ENCODE data around the gene CYP46A1.
"Not testable (repeated sequence)": the region's sequence is repeated elsewhere in the genome, so short reads cannot be mapped to it uniquely, and the experiment has no call there.

Gene CYP46A1

DNA sequence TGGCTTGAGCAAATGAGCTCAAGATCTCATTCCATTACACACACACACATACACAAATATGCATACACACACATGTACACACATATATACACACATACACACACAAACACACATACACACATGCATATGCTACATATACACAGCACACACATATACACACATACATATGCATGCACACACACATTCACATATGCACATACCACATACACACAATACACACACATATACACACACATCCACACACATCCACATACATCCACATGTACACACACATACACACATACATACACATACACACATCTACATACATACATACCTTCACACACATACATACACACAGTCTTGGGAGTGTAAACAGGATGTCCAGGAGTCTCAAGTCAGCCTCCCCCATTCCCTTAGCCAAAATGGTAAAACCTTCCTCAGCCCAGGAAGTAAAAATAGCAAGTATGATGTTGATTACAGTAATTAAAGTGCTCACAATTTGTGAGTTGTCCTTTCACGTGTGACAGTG, 26.4 kb upstream of the CYP46A1 start:
- DNase-seq (ENCODE audit: low read depth) = no peak

DNA sequence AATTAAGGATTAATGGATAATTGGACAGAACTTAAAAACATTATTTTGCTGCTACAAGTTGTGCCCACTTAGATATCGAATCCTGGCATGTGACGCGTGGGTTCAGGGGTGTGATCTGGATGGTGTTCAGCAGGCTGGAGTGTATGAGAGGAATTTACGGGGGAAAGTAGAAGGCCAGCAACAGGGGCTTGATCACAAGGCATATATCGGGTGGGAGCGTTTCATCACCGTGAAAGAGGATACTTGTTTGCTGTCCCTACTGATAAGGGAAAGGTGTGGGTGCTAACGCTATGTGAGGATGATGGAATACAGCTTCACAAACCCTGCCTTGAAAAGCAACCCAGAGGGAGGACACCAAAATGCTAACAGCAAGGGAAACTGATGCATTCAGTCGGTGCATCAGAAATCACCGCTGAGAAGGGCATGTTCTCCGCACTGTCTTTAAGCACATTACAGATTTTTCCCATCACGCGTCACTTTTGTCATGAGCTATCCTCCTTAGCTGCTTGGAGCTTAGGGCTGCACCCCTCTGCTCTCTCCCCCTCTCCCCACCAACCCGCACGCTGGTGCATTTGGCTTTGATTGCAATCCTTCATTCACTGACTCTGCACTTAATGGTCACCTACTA, 25.8 kb upstream of the CYP46A1 start:
- DNase-seq (ENCODE audit: low read depth) = no peak

DNA sequence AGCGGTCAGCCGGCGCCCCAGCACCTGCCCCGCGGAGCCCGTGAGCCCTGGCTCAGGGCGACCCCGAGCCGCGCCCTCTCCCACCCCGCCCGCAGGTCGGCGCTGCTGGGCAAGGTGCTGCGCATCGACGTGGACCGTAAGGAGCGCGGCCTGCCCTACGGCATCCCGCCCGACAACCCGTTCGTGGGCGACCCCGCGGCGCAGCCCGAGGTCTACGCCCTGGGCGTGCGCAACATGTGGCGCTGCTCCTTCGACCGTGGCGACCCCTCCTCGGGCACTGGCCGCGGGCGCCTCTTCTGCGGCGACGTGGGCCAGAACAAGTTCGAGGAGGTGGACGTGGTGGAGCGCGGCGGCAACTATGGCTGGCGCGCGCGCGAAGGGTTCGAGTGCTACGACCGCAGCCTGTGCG, 24.8 kb upstream of the CYP46A1 start:
- DNase-seq (ENCODE audit: low read depth) = no peak

DNA sequence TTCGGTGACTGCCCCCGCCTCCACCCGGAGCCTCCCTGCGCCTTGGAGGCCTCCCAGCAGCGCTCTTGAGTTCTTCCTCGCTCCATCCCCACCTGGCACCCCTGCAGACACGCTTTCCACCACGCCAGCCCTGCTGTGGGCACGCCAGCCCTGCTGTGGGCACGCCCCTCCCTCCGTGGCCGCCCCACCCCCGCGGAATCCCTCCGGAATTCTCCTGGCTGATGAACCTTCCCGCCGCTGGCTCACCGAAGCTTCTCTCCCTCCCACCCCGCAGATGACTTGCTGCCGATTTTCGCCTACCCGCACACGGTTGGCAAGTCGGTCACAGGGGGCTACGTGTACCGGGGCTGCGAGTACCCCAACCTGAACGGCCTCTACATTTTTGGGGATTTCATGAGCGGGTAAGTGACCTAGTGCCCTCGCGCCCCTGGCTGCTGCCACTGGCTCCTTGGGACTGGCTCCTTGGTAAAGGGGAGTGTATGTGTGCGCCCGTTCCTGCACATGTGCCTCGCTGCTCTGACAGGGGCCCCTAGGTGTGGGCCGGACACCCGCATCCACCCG, 24.0 kb upstream of the CYP46A1 start:
- DNase-seq (ENCODE audit: low read depth) = no peak

DNA sequence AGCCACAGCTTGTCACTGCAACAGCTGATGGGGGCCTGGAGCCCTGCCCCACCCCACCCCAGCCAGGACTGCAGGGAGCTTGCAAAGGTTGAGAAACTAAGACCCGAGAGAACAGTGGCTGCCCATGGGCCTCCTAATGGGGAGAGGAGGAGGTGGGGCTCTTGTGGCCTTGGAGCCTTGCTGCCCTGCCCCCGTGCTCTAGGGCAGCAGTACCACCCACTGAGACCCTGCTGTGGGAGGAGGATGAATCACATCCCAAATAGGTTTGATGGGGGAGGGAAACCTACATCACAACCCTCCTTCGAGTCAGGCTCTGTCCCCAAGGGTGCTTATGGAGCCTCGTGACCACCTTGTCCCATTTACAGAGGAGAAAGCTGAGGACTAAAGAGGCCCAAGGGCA, 23.3 kb upstream of the CYP46A1 start:
- DNase-seq (ENCODE audit: low read depth) = no peak

DNA sequence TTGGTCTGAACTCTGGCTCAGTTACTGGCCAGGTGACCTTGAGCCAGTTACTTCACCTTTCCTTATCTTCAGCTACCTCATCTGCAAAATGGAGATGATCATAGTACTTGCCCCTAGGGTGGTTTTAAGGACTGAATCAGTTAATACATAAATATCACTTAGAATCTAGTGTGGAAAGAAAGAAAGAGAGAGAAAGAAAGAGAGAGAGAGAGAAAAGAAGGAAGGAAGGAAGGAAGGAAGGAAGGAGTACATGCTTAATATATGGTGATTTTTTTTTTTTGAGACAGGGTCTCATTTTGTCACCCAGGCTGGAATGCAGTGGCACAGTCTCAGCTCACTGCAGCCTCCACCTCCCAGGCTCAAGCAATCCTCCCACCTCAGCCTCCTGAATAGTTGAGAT, 22.9 kb upstream of the CYP46A1 start:
- DNase-seq (ENCODE audit: low read depth) = not testable (repeated sequence)

DNA sequence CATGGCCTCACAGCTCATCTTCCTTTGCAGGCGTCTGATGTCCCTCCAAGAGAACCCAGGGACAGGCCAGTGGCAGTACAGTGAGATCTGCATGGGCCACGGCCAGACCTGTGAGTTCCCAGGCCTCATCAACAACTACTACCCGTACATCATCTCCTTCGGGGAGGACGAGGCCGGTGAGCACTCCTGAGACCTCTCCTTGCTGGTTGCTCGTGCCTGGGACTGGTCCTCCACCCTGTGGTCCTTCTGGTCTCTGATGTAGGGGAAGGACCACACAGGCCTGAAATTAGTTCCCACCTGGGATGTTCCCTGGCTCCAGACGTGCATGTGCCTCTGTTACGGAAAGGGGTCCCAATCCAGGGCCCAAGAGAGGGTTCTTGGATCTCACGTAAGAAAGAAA, 21.3 kb upstream of the CYP46A1 start:
- DNase-seq (ENCODE audit: low read depth) = no peak

DNA sequence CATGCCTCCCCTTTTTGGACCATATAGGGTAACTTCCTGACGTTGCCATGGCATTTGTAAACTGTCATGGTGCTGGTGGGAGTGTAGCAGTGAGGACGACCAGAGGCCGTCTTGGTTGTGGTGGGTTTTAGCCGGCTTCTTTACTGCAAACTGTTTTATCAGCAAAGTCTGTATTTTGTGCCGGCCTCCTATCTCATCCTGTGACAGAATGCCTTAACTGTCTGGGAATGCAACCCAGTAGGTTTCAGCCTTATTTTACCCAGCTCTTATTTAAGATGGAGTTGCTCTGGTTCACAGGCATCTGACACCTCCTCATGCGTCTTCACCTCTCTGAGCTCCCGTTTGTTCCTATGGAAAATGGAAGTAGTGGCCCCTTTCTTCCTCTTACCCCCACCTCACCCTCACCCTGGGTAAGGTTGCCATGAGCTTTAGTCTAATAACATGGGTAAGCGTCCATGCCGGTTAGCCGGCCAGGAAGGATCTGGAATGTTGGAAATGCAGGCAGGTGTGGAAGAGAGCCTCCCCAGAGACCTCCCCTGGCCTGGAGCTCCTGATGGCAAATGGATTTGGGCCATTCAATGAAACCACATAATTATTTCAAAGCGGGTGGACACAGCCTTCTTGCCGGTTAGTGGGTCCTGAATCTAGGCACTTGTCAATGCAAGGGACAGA, 20.6 kb upstream of the CYP46A1 start:
- DNase-seq (ENCODE audit: low read depth) = no peak

DNA sequence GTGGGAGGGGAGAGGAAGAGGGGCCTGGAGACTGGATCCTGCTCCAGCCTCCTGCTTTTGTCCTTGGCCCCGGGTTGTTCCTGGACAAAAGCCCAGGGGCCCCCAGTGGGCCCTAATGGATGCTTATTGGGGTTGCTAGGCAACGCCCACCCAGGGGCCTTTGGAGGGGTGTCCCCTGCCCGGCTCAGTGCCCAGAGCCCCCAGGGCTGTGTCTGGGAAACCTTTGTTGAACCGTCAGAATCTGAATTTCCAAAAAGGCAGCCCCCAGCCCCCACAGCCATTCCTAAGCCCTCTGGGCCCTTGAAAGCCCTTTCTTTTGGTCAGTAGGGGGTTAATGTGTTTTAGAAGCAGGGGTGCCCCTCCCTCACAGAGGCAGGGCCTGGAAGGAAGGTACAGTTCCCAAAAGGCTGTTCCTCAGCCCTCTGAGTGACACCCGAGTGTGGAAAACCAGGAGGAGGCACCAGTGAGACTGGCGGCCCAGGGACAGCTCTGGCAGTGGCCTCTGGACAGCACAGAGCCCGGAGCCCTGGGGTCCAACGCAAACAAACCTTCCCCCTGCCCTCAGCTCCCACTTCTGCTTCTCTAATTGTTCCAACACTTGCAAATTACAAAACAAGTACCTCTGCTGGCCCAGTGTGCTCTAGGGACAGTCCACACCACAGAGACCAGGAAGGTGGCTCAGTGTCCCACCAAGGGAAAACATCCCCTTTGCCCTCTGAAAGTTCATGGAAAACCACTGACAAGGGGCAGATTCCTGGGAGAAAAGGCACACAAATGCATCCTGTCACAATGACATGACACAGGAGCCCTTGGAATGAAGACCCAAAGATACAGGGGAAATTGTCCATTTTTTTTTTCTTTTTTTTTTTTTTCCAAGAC, 19.8 kb upstream of the CYP46A1 start:
- no peak for DNase-seq (ENCODE audit: low read depth)

DNA sequence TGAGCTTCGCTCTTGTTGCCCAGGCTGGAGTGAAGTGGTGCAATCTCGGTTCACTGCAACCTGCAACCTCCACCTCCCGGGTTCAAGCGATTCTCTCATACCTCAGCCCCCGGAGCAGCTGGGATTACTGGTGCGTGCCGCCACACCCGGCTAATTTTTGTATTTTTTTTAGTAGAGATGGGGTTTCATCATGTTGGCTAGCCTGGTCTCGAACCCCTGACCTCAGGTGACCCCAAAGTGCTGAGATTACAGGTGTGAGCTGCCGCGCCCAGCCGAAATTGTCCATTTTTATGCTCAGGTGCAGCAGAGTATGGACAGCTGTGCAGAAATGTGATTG, 19.2 kb upstream of the CYP46A1 start:
- DNase-seq (ENCODE audit: low read depth) = no peak

DNA sequence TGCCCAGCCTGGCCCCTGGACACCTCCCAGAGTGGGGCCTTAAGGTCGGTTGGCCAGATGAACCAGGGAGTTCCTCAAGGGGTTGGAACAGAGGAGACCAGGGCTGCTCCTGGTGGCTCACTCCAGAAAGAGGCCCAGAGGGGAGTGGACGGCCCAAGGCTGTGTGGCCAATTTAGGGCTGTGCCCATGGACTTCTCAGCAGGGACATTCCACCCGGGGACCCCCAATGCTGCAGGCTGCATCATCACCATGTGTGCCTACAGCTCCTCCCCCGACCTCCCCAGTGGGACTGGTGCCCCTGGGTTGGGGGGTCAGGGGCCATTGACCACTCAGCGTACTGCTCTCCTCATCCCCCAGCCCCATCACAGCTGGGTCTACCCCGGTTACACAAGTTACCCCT, 17.6 kb upstream of the CYP46A1 start:
- no peak for DNase-seq (ENCODE audit: low read depth)

DNA sequence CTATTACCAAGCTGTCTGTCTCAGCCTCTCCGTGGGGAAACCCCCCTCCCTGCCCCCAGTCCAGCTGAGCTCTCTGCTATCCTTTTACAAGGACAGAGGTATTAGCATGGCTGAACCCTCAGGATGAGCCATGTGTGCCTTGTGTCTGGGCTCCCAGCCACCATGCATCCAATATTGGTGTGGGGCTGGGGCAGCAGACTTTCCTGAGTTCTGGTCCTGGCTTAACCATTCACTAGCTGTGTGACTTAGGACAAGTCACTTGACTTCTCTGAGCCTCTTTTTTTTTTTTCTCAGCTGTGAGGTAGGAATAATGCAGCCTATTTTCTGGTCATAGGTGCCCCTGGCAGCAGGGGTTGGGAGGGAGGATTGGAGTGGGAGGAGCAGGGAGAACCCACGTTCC, 17.1 kb upstream of the CYP46A1 start:
- DNase-seq (ENCODE audit: low read depth) = no peak

DNA sequence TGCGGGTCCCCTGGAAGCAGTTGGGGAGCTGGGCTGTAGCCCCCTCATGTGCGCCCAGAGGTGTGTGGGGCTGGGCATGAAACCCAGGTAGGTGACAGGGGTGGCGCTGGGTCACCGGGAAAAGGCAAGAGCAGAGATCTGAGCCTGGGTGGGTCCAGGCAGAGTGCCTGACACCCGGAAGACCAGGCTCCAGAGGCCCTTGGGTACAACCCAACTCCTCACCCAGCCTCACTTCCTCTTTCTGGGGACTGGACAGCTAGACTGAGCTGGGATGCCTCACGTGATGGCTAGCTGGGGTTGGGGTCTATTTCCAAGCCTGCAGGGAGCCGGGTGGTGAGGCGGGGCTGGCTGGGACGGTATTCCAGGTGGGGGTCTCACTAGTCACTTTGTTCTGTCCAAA, 16.3 kb upstream of the CYP46A1 start:
- no peak for DNase-seq (ENCODE audit: low read depth)

DNA sequence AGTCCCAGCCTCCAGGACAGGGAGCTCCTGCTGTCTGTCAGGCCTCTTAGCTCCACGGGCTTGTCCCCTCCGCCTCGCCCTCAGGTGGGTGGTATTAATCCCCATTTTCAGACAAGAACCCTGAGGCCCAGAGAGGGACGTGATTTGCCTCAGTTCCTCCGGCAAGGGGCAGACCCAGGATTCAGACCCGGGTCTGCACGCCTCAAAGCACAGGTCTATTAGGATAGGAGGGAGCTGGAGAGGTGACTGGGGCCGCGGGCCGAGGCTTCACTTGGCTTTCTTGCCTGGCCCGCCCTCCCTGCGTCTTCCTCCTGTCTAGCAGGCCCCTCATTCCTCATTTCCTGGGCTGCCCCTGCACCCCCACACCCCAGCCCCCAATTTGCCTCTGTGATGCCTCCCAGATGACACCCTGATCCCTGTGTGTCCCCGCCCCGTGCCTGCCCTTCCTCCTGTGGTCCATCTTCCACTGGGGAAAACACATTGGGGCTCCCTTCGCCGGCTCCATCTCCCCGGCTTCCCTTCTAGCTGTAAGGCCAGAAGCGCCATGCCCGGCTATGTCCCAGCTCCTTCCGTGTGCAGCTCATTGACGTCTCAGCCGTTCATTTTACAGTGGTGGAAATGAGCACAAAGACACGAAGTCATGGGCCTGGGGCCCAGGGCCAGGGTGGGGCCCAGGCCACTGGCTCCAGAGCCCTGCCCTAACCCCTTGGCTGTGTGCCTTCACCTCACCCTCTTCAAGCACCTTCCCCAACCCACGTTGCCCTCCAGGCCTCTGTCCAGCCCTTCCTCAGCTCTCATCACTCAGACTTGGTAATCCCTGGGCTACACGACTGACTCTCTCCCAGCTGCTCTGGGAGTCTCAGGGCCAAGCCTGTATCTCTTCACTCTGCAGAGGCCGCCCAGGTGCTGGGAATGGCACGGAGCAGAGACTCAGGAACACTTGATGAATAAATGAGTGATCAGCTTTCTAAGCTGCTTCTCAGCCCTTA, 15.5 kb upstream of the CYP46A1 start:
- DNase-seq (ENCODE audit: low read depth) = no peak

DNA sequence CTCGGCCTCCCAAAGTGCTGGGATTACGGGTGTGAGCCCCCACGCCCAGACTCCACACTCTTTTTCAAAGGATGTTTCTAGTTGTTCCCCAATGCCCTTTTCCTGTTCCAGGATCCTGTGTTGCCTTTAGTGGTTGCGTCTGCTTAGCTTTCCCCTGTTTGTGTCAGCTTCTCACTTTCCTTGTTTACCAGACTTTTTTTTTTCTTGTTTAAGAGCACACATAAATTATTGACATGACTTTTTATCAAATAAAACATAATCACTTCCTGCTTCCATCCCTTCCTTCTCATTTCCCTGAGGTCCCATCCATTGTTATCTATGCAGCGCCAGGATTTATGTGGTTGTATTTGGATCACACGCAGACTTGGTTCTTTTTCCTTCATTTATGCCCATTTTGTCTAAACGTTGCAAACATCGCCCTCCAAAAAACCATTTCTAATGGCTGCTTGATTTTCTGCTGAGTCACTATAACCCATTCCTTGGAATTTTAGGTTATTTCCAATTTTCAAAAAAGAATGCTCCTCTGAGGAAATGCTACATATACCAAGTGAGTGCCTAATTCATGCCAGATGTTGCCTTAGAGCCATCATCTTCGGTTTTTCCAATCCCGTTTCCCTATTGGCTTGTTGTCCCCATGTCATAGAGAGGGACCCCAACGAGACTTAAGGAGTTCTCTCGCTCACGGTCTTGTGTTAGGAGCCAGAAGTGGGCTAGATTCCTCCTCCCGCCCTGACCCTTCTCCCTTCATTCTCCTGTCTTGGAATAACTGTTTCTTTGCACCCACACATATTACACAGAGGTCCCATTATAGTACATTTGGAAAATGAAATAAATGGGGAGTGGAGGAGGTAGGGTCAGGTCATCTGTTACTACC, 13.5 kb upstream of the CYP46A1 start:
- no peak for DNase-seq (ENCODE audit: low read depth)

DNA sequence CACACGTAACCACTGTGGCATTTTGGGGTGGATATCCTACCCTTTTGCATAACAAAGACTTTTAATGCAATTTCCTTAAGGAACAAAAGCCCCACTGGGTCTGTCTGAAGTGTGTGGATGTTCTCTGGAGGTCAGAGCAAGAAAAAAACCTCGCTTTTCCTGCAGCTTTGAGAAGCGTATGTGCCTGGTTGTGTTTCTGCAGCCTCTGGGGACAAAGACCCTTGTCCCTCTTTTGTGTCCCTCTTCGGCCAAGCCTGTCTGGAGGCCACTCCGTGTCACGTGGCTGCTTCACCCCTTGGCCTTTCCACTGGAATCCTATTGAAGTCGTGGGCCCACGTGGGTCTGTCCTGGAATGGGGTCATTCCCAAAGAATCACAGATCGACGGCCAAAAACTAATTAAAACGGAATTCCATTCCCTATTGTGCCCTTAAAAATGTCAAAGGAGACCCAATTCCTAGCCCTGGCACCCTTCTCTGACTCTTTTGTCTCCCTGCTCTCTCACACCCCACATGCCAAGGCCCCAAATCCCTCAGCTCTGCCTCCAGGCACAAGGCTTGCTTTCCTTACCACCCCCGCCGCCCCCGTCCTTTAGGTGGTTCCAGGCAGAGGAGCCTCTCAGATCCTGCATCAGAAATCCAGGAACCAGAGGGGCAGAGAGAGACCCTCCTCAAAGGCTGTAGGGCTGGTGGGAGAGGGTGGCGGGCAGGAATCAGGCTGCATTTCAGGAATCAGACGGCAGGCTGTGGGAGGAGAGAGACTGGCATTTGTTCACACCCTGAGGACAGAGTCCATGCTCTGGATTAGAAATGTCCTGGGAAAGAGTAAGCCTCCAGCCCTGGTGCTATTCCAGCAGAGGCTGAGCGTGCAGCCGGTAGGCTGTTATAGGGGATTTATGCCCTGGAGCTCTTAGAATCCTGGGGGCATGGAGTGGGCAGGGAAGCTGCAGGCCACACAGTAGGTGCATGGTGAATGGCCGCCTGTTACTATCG, 12.6 kb upstream of the CYP46A1 start:
- DNase-seq (ENCODE audit: low read depth) = no peak

DNA sequence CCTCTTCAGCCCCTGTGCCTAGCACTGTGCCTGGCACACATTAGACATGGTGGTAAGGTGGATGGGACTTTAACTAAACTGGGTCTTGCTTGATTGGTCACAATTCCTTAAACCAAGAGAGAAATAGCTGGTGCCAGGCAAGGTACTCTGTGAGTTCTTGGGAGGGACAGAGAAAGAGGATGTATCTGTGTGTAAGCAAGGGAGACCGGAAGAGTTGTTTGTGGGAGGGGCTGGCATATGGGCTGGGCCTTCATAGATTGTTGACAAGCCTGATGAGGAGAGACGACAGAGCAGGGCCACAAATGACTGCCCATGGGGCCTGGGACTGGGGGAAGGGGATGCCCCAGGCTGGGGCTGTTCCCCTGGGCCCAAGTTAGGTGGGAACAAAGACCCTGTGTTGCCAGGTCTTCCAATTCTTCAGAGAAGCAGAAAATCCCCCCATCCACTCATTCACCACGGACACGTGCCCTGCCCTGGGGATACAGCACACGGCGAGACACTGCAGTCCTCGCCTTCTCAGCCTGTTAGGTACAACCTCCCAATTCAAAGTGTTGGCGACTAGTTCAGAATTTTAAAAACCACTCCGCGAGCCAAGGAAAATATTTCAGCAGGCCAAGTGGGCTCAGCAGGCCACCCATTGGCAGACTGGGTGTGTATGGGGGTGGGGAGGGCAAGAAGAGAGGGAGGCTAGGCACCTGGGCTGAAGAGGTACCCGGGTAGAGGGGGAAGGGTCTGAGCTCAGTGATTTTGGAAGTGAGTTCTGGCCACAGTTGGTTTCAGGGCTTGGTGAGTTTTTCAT, 11.4 kb upstream of the CYP46A1 start:
- peak; percentile 50 for DNase-seq (ENCODE audit: low read depth)

DNA sequence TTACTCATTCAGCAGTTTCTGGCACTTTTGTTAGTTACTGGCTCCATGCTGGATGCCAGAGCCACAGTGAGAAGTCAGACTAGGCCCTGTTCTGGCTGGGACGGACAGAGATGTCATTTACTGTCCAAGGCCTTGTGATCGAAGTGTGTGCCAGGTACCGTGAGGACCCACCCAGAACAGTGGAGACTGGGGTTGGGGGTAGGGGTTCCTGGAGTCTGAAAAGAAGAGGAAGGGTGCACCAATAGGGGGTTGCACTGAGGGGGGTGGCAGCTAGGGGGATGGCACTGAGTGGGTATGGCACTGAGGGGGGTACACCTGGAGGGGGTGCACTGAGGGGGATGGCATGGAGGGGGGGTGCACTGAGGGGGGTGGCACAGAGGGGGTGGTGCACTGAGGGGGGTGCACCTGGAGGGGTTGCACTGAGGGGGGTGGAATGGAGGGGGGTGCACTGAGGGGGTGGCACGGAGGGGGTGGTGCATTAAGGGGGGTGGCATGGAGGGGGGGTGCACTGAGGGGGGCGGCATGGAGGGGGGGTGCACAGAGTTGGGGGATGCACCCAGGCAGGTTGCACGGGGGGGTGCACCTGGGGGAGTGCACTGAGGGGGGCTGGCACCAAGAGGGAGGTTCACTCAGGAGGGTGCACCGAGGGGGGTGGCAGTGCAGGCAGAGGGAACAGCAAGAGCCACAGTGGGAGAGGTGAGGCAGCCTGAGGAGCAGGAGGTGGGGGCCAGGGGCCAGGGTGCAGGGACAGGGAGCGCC, 10.6 kb upstream of the CYP46A1 start:
- no peak for DNase-seq (ENCODE audit: low read depth)
